Calu3 (cell line): ENCODE results near the gene RPS15. TPM values are rescaled to one million over a fixed set of nuclear protein-coding genes. Genes with fewer than 3 reads are reported as not detected.

Experiments
- BruUV-seq: library from RNA; stranded (reverse); fragments of 400-500 nt; replicated peaks from 2 replicates; lab custom pipeline; 2021; lab: Mats Ljungman, UMichigan
- CTCF ChIA-PET: fragments of 300-600 bp; sonication (Branson Sonifier 250); formaldehyde crosslinking; loops from one replicate; lab custom pipeline; 2022; ENCODE audit warnings: antibody characterized with exemption; lab: Charles Lee
- DNase-seq: peaks from one replicate; pipeline ENCODE4 v3.0.0; 2022
- H3K27ac Mint-ChIP-seq: one replicate; pipeline ENCODE4 v1.8.0; 2022; ENCODE audit warnings: mixed read lengths; ENCODE audit not compliant: unreplicated experiment
- H3K27me3 Mint-ChIP-seq: one replicate; pipeline ENCODE4 v1.8.0; 2022; ENCODE audit warnings: mixed read lengths; ENCODE audit not compliant: unreplicated experiment
- H3K36me3 Mint-ChIP-seq: one replicate; pipeline ENCODE4 v1.8.0; 2022; ENCODE audit warnings: mild to moderate bottlenecking, moderate library complexity, mixed read lengths; ENCODE audit not compliant: insufficient read depth, unreplicated experiment
- H3K4me1 Mint-ChIP-seq: one replicate; pipeline ENCODE4 v1.8.0; 2022; ENCODE audit warnings: mild to moderate bottlenecking, low read depth, mixed read lengths; ENCODE audit not compliant: unreplicated experiment
- H3K4me3 Mint-ChIP-seq: one replicate; pipeline ENCODE4 v1.8.0; 2022; ENCODE audit warnings: mild to moderate bottlenecking, low read depth, moderate library complexity, mixed read lengths; ENCODE audit not compliant: unreplicated experiment
- H3K9me3 Mint-ChIP-seq: one replicate; pipeline ENCODE4 v1.8.0; 2022; ENCODE audit warnings: low read depth, mixed read lengths; ENCODE audit not compliant: unreplicated experiment
- intact Hi-C: fragments of 100-400 bp; cut with micrococcal nuclease; formaldehyde crosslinking; loops from one replicate; pipeline ENCODE4 v1.10.0; 2022; ENCODE audit not compliant: unreplicated experiment
- total RNA-seq: library from RNA; stranded (reverse); gene quantifications from 2 replicates; pipeline ENCODE4 v1.2.3, GENCODE V29; 2022
- TF ChIP-seq, protein P1 (sequence below): fragments of 200-600 bp; IDR thresholded peaks from one replicate; pipeline ENCODE4 v1.8.0; 2022; ENCODE audit warnings: antibody characterized with exemption; ENCODE audit not compliant: unreplicated experiment

Gene RPS15
- total RNA-seq, 1 experiment from 2014 or later, result 628 TPM

DNA sequence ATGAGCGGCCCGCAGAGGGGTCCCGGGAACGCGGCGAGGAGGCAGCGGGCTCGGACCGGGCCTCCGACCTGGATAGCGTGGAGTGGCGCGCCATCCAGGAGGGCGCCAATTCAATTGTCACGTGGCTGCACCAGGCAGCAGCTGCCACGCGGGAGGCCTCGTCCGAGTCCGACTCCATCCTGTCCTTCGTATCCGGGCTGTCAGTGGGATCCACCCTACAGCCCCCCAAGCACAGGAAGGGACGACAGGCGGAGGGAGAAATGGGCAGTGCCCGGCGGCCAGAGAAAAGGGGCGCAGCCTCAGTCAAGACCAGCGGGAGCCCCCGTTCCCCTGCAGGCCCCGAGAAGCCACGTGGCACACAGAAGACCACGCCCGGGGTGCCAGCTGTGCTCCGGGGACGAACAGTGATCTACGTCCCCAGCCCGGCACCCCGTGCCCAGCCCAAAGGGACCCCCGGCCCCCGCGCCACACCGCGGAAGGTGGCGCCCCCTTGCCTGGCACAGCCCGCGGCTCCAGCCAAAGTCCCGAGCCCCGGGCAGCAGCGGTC, 30.2 kb downstream of the RPS15 start:
- BruUV-seq, result no TSS peak
- TF ChIP-seq, protein P1, sequence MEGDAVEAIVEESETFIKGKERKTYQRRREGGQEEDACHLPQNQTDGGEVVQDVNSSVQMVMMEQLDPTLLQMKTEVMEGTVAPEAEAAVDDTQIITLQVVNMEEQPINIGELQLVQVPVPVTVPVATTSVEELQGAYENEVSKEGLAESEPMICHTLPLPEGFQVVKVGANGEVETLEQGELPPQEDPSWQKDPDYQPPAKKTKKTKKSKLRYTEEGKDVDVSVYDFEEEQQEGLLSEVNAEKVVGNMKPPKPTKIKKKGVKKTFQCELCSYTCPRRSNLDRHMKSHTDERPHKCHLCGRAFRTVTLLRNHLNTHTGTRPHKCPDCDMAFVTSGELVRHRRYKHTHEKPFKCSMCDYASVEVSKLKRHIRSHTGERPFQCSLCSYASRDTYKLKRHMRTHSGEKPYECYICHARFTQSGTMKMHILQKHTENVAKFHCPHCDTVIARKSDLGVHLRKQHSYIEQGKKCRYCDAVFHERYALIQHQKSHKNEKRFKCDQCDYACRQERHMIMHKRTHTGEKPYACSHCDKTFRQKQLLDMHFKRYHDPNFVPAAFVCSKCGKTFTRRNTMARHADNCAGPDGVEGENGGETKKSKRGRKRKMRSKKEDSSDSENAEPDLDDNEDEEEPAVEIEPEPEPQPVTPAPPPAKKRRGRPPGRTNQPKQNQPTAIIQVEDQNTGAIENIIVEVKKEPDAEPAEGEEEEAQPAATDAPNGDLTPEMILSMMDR, result no peak
- Mint-ChIP-seq H3K27ac (no peak overlapping the region), H3K4me1 (no peaks in the 10 kb centered on the region), H3K9me3 (no peaks in the 10 kb centered on the region), H3K4me3 (peak overlapping the region; percentile 34), H3K36me3 (peaks cover 11% of the 10 kb centered on the region), H3K27me3 (no peaks in the 10 kb centered on the region)
- DNase-seq, result no peak
- CTCF ChIA-PET, result no interaction called here
- intact Hi-C loops, result no loop called here

DNA sequence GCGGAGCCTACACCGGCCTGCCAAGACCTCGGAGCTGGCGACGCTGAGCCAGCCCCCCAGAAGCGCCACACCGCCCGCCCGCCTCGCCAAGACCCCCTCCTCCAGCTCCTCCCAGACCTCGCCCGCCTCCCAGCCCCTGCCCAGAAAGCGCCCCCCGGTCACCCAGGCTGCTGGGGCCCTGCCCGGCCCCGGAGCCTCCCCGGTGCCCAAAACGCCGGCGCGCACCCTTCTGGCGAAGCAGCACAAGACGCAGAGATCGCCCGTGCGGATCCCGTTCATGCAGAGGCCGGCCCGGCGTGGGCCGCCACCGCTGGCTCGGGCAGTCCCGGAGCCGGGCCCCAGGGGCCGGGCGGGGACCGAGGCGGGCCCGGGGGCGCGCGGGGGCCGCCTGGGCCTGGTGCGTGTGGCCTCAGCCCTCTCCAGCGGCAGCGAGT, 30.6 kb downstream of the RPS15 start:
- H3K4me3 Mint-ChIP-seq, result peak overlapping the region; percentile 34
- CTCF ChIA-PET, result no interaction called here
- H3K4me1 Mint-ChIP-seq, result no peaks in the 10 kb centered on the region
- TF ChIP-seq, protein P1, result no peak
- H3K9me3 Mint-ChIP-seq, result no peaks in the 10 kb centered on the region
- BruUV-seq, result no TSS peak
- H3K27ac Mint-ChIP-seq, result no peak overlapping the region
- peak; percentile 60 for DNase-seq
- intact Hi-C loops, result no loop called here
- H3K27me3 Mint-ChIP-seq, result no peaks in the 10 kb centered on the region
- peaks cover 13% of the 10 kb centered on the region for H3K36me3 Mint-ChIP-seq

DNA sequence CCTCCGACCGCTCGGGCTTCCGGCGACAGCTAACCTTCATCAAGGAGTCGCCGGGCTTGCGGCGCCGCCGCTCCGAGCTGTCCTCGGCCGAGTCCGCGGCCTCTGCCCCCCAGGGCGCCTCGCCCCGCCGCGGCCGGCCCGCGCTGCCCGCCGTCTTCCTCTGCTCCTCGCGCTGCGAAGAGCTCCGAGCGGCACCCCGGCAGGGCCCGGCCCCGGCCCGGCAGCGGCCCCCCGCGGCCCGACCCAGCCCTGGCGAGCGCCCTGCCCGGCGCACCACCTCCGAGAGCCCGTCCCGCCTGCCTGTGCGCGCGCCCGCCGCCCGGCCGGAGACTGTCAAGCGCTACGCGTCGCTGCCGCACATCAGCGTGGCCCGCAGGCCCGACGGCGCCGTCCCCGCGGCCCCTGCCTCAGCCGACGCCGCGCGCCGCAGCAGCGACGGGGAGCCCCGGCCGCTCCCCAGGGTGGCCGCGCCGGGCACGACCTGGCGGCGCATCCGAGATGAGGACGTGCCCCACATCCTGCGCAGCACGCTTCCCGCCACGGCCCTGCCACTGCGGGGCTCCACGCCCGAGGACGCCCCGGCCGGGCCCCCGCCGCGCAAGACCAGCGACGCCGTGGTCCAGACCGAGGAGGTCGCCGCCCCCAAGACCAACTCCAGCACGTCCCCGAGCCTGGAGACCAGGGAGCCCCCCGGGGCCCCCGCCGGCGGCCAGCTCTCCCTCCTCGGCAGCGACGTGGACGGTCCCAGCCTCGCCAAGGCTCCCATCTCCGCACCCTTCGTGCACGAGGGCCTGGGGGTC, 31.3 kb downstream of the RPS15 start:
- intact Hi-C loops, result no loop called here
- H3K27ac Mint-ChIP-seq, result no peak overlapping the region
- TF ChIP-seq, protein P1, result no peak
- no peaks in the 10 kb centered on the region for H3K4me1 Mint-ChIP-seq
- DNase-seq, result peak; percentile 56
- no peaks in the 10 kb centered on the region for H3K9me3 Mint-ChIP-seq
- H3K4me3 Mint-ChIP-seq, result peak overlapping the region; percentile 68
- BruUV-seq, result no TSS peak
- no peaks in the 10 kb centered on the region for H3K27me3 Mint-ChIP-seq
- CTCF ChIA-PET, result no interaction called here
- peaks cover 13% of the 10 kb centered on the region for H3K36me3 Mint-ChIP-seq

DNA sequence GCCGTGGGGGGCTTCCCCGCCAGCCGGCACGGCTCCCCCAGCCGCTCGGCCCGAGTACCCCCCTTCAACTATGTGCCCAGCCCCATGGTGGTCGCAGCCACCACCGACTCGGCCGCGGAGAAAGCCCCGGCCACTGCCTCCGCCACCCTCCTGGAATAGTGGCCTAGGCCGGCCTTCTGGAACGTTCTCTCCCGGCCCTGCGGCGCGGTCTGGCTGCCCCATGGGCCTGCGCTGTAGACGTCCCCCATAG, 31.8 kb downstream of the RPS15 start:
- Mint-ChIP-seq H3K36me3 (peaks cover 13% of the 10 kb centered on the region), H3K4me3 (peak overlapping the region; percentile 68), H3K9me3 (no peaks in the 10 kb centered on the region), H3K27me3 (no peaks in the 10 kb centered on the region), H3K4me1 (no peaks in the 10 kb centered on the region), H3K27ac (no peak overlapping the region)
- intact Hi-C loops, result no loop called here
- CTCF ChIA-PET, result interaction anchor here (0.5 kb wide), 1 partner anchor 16 kb away, joined by 3 read pairs; no protein-coding TSS in a partner anchor
- BruUV-seq, result no TSS peak
- TF ChIP-seq, protein P1, result no peak
- no peak for DNase-seq
